Stimulated activated effector memory CD8-positive, alpha-beta T cell treated with anti-CD3 and anti-CD28 coated beads, Interleukin-12 subunit alpha, Interleukin-12 subunit beta, amount 100 ng/mL, for 72 hours (primary cell): ENCODE results near the gene TSPYL4.

ENCODE experiments used
- ATAC-seq: fragments of 150-1000 bp; cut with Tn5 transposase; 2 replicates; pipeline ENCODE4 v1.10.0; 2021
- DNase-seq, 2 donors: peaks; one replicate each; pipeline ENCODE4 v3.0.0; 2021 to 2022; ENCODE audit warnings: low spot score in 2 of 2
- H3K27ac Mint-ChIP-seq: one replicate; pipeline ENCODE4 v1.8.0; 2022; ENCODE audit warnings: mild to moderate bottlenecking, mixed read lengths
- H3K36me3 Mint-ChIP-seq: one replicate; pipeline ENCODE4 v1.8.0; 2022; ENCODE audit warnings: mild to moderate bottlenecking, mixed read lengths
- H3K4me1 Mint-ChIP-seq: one replicate; pipeline ENCODE4 v1.8.0; 2022; ENCODE audit warnings: mixed read lengths
- H3K4me3 Mint-ChIP-seq: one replicate; pipeline ENCODE4 v1.8.0; 2022; ENCODE audit warnings: mild to moderate bottlenecking, mixed read lengths
- H3K9me3 Mint-ChIP-seq: one replicate; pipeline ENCODE4 v1.8.0; 2022; ENCODE audit warnings: mixed read lengths

Gene TSPYL4

GRCh38 chr6:116280161-116280932 lies 26.5 kb upstream of the TSPYL4 start:
- peak overlapping the region; percentile 94 for H3K4me3 Mint-ChIP-seq
- ATAC-seq (no peak), DNase-seq (no peak)
- H3K27ac Mint-ChIP-seq, result peak overlapping the region; percentile 99
- no peaks in the 10 kb centered on the region for H3K9me3 Mint-ChIP-seq
- peaks cover 41% of the 10 kb centered on the region for H3K4me1 Mint-ChIP-seq
- H3K36me3 Mint-ChIP-seq, result peaks cover 47% of the 10 kb centered on the region

GRCh38 chr6:116279232-116280160 lies 25.6 kb upstream of the TSPYL4 start, which contains the start of gene TSPYL1:
TSPYL1 (minus strand) TSS chr6:116279930; CDS start chr6:116279830, 100 bp downstream.
- H3K4me3 Mint-ChIP-seq, result peak within 1 kb of the TSS; percentile 94
- H3K36me3 Mint-ChIP-seq, result peaks cover 56% of the 10 kb centered on the region
- peak; percentile 88 to 95 for DNase-seq
- ATAC-seq, result peak; percentile 95
- H3K27ac Mint-ChIP-seq, result peak within 1 kb of the TSS; percentile 99
- peaks cover 47% of the 10 kb centered on the region for H3K4me1 Mint-ChIP-seq
- H3K9me3 Mint-ChIP-seq, result no peaks in the 10 kb centered on the region

- ATAC-seq, result no peak
- Mint-ChIP-seq H3K4me3 (peak overlapping the region; percentile 94), H3K27ac (peak overlapping the region; percentile 99), H3K4me1 (peaks cover 47% of the 10 kb centered on the region), H3K36me3 (peaks cover 62% of the 10 kb centered on the region), H3K9me3 (no peaks in the 10 kb centered on the region)
- DNase-seq, result no peak
Measured at GRCh38 chr6:116278854-116279231, 25.0 kb upstream of the TSPYL4 start.

- peaks cover 66% of the 10 kb centered on the region for H3K36me3 Mint-ChIP-seq
- H3K4me3 Mint-ChIP-seq, result peak overlapping the region; percentile 94
- DNase-seq (no peak), ATAC-seq (no peak)
- H3K9me3 Mint-ChIP-seq, result no peaks in the 10 kb centered on the region
- H3K4me1 Mint-ChIP-seq, result peaks cover 47% of the 10 kb centered on the region
- peak overlapping the region; percentile 99 for H3K27ac Mint-ChIP-seq
Measured at GRCh38 chr6:116278481-116278829, 24.6 kb upstream of the TSPYL4 start.

- peak overlapping the region; percentile 99 for H3K27ac Mint-ChIP-seq
- peaks cover 47% of the 10 kb centered on the region for H3K4me1 Mint-ChIP-seq
- DNase-seq (no peak), ATAC-seq (no peak)
- no peaks in the 10 kb centered on the region for H3K9me3 Mint-ChIP-seq
- peaks cover 79% of the 10 kb centered on the region for H3K36me3 Mint-ChIP-seq
- H3K4me3 Mint-ChIP-seq, result peak overlapping the region; percentile 94
Measured at GRCh38 chr6:116277124-116277523, 23.2 kb upstream of the TSPYL4 start.

- Mint-ChIP-seq H3K27ac (peak overlapping the region; percentile 44), H3K4me1 (peaks cover 21% of the 10 kb centered on the region), H3K4me3 (no peak overlapping the region), H3K36me3 (peaks cover 51% of the 10 kb centered on the region), H3K9me3 (no peaks in the 10 kb centered on the region)
- ATAC-seq (no peak), DNase-seq (no peak)
Measured at GRCh38 chr6:116271149-116271708, 17.4 kb upstream of the TSPYL4 start.

GRCh38 chr6:116268589-116269293 lies 14.9 kb upstream of the TSPYL4 start:
- H3K9me3 Mint-ChIP-seq, result peaks cover 5% of the 10 kb centered on the region
- ATAC-seq (peak; percentile 60), DNase-seq (no peak)
- H3K4me3 Mint-ChIP-seq, result no peak overlapping the region
- H3K27ac Mint-ChIP-seq, result peak overlapping the region; percentile 51
- peaks cover 26% of the 10 kb centered on the region for H3K36me3 Mint-ChIP-seq
- H3K4me1 Mint-ChIP-seq, result peaks cover 23% of the 10 kb centered on the region

- peak; percentile 43 for ATAC-seq
- H3K27ac Mint-ChIP-seq, result peak overlapping the region; percentile 51
- no peak overlapping the region for H3K4me3 Mint-ChIP-seq
- no peak for DNase-seq
- H3K4me1 Mint-ChIP-seq, result peaks cover 23% of the 10 kb centered on the region
- H3K36me3 Mint-ChIP-seq, result peaks cover 19% of the 10 kb centered on the region
- peaks cover 8% of the 10 kb centered on the region for H3K9me3 Mint-ChIP-seq
Measured at GRCh38 chr6:116267836-116268588, 14.1 kb upstream of the TSPYL4 start.

- peak; percentile 73 for ATAC-seq
- H3K27ac Mint-ChIP-seq, result peak overlapping the region; percentile 18
- peaks cover 7% of the 10 kb centered on the region for H3K36me3 Mint-ChIP-seq
- DNase-seq, result no peak
- H3K4me3 Mint-ChIP-seq, result no peak overlapping the region
- peaks cover 11% of the 10 kb centered on the region for H3K9me3 Mint-ChIP-seq
- H3K4me1 Mint-ChIP-seq, result peaks cover 30% of the 10 kb centered on the region
Measured at GRCh38 chr6:116266803-116267202, 12.9 kb upstream of the TSPYL4 start.

GRCh38 chr6:116265041-116265829 lies 11.4 kb upstream of the TSPYL4 start:
- H3K36me3 Mint-ChIP-seq, result no peaks in the 10 kb centered on the region
- H3K27ac Mint-ChIP-seq, result no peak overlapping the region
- H3K9me3 Mint-ChIP-seq, result peaks cover 11% of the 10 kb centered on the region
- no peak overlapping the region for H3K4me3 Mint-ChIP-seq
- DNase-seq (no peak), ATAC-seq (peak; percentile 93)
- H3K4me1 Mint-ChIP-seq, result peaks cover 43% of the 10 kb centered on the region

GRCh38 chr6:116263353-116263752 lies 9.5 kb upstream of the TSPYL4 start:
- ATAC-seq (no peak), DNase-seq (no peak)
- Mint-ChIP-seq H3K27ac (no peak overlapping the region), H3K36me3 (no peaks in the 10 kb centered on the region), H3K4me3 (no peak overlapping the region), H3K4me1 (peaks cover 37% of the 10 kb centered on the region), H3K9me3 (peaks cover 11% of the 10 kb centered on the region)

GRCh38 chr6:116258520-116258919 lies 4.6 kb upstream of the TSPYL4 start:
- no peak overlapping the region for H3K4me3 Mint-ChIP-seq
- no peak for ATAC-seq
- no peak for DNase-seq
- H3K9me3 Mint-ChIP-seq, result peaks cover 6% of the 10 kb centered on the region
- peaks cover 21% of the 10 kb centered on the region for H3K4me1 Mint-ChIP-seq
- H3K36me3 Mint-ChIP-seq, result no peaks in the 10 kb centered on the region
- H3K27ac Mint-ChIP-seq, result no peak overlapping the region

- H3K9me3 Mint-ChIP-seq, result no peaks in the 10 kb centered on the region
- H3K36me3 Mint-ChIP-seq, result no peaks in the 10 kb centered on the region
- ATAC-seq (no peak), DNase-seq (no peak)
- H3K4me1 Mint-ChIP-seq, result peaks cover 12% of the 10 kb centered on the region
- H3K27ac Mint-ChIP-seq, result no peak overlapping the region
- H3K4me3 Mint-ChIP-seq, result no peak overlapping the region
Measured at GRCh38 chr6:116256694-116257093, 2.8 kb upstream of the TSPYL4 start.
